GM18951 (cell line): ENCODE results near the gene GLUD2.
"Not testable (repeated sequence)": the region's sequence is repeated elsewhere in the genome, so short reads cannot be mapped to it uniquely, and the experiment has no call there.

Experiments used
- POLR2A ChIP-seq: IDR thresholded peaks from 4 replicates; pipeline ENCODE4 v1.6.1; 2011; ENCODE audit warnings: mild to moderate bottlenecking; ENCODE audit not compliant: insufficient read length, insufficient read depth; ENCODE audit errors: extremely low read depth
- in situ Hi-C: fragments of 300-500 bp; cut with MboI; formaldehyde crosslinking; loops from one replicate; pipeline ENCODE4 v1.12.0; 2022; ENCODE audit warnings: low sequenced_read_pairs, mixed read lengths, inconsistent platforms; ENCODE audit not compliant: unreplicated experiment

GLUD2 gene

GRCh38 chrX:121047441-121048419, at the start of gene GLUD2:
Gene GLUD2 (plus strand): TSS chrX:121047610. CDS start chrX:121047685, 75 bp downstream.
- in situ Hi-C loops: not testable (repeated sequence)

DNA sequence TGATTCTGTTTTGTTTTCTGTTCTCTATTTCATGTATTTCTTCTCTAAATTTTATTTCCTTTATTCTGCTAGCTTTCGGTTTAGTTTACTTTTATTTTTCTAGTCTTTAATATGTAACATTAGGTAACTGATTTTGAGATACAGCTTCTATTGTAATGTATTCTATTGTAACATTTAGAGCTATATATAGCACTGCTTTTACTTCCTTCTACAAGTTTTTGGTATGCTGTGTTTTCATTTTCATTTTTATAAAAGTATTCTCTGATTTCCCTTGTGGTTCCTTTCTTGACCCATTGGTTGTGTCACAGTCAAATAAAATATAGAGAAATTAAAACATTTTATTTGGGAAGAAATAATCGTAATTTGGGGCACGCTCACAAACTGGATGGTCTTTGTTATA, 48.0 kb upstream of the GLUD2 start:
- in situ Hi-C loops: loop anchor here (25.0 kb wide), 1 partner anchor 137 kb away; no protein-coding TSS in a partner anchor
- no peak for TF ChIP-seq POLR2A

DNA sequence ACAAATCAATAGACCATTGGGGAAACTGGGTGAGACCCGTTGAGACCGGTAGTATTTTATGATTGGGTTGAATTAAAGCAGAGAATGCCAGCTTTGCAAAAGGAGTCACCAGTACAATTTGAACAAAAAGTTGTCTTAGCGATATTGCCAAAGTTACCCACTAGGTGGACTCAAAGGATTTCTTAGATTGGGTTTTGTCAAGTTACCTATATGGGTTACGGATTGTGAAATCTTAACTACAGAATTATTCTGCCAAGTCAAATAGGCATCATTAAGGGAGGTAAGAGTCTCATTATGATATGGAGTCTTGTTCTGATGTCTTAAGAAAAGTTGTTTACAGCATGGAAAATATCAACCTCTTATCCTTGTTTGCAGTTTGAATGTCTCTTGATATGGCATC, 46.8 kb upstream of the GLUD2 start:
- in situ Hi-C loops: no loop called here
- TF ChIP-seq POLR2A: no peak

GRCh38 chrX:121008920-121009319, 38.5 kb upstream of the GLUD2 start:
- in situ Hi-C loops: no loop called here
- TF ChIP-seq POLR2A: no peak

- no peak for TF ChIP-seq POLR2A
- in situ Hi-C loops: no loop called here
These were observed 37.6 kb upstream of the GLUD2 start for GRCh38 chrX:121009764-121010163.

GRCh38 chrX:121010218-121010617, 37.2 kb upstream of the GLUD2 start:
- TF ChIP-seq POLR2A: no peak
- in situ Hi-C loops: no loop called here

GRCh38 chrX:121011254-121011653, 36.2 kb upstream of the GLUD2 start:
- in situ Hi-C loops: no loop called here

DNA sequence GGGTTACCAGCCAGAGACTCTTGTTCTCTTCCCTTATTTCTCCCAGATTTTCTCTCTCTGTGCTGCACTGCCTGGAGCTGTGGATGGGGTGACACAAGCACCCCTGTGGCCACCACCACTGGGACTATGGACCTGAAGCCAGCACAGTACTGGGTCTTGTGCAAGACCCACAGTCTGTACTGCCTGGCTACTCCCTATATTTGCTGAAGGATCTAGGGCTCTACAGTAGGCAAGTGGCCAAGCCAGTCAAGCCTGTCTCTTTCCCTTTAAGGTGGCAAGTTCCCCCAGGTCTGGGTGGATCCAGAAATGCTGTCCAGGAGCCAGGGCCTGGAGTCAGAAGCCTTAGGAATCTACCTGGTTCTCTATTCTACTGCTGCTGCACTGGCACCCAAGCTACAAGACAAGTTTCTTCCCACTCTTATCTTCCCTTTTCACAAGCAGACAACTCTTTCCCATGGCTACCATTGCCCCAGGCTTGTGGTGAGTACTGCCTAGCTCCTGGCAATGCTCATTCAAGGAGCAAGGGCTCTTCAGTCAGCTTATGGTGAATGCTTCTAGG, 33.4 kb upstream of the GLUD2 start:
- in situ Hi-C loops: no loop called here
- TF ChIP-seq POLR2A: no peak

More at GRCh38 chrX:121011254-121011653, 36.2 kb upstream of the GLUD2 start:
- no peak for TF ChIP-seq POLR2A

- in situ Hi-C loops: no loop called here
- no peak for TF ChIP-seq POLR2A
These were observed 32.6 kb upstream of the GLUD2 start for GRCh38 chrX:121014826-121015225.

GRCh38 chrX:121028419-121028818, 19.0 kb upstream of the GLUD2 start:
- in situ Hi-C loops: no loop called here
- TF ChIP-seq POLR2A: no peak

DNA sequence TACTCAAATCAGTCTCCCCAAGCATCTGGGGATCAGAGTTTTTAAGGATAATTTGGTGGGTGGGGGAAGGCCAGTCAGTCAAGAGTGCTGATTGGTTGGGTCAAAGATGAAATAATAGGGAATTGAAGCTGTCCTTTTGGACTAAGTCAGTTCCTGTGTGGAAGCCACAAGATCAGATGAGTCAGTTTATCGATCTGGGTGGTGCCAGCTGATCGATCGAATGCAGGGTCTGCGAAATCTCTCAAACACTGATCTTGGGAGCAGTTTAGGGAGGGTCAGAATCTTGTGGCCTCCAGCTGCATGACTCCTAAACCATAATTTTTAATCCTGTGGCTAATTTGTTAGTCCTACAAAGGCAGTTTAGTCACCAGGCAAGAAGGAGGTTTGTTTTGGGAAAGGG, 17.3 kb upstream of the GLUD2 start:
- no peak for TF ChIP-seq POLR2A
- in situ Hi-C loops: no loop called here

DNA sequence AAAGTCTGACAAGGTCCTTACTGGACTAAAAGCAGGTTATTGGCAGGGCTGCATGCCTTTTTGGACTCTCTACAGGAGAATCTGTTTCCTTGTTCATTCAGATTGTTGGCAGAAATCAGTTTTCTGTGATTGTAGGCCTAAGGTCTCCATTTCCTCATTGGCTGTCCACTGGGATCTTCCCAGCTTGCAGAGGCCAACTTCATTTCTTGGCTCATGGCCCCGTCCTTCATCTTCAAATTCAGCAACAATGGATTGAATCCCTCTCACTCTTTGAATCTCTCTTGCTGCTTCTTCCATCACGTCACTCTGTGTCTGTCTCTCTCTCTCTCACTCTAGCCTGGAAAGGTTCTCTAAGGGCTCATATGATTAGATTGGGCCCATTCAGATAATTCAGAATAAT, 14.9 kb upstream of the GLUD2 start:
- in situ Hi-C loops: no loop called here
- TF ChIP-seq POLR2A: no peak

GRCh38 chrX:121036137-121036536, 11.3 kb upstream of the GLUD2 start:
- in situ Hi-C loops: no loop called here
- TF ChIP-seq POLR2A: no peak

DNA sequence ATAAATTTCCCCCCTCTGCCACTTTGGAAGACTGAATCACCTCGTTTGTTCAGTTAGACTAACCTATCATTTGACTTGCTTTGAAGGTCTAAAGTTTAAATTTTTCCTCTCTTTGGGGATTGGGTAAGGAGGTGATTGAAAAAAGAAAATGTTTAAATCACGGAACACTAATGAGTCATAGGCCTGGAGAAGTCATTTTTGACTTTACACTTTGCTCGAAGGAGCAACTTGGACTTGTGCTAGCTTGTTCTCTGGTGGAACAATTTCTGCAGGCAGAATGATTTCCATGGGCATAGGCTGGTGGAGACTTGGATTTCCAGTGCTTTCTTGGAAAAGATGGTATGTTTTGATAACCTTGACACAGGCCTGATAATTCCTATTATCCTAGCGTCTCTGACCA, 10.5 kb upstream of the GLUD2 start:
- no peak for TF ChIP-seq POLR2A
- in situ Hi-C loops: no loop called here
